ENCODE measurements around the gene METRNL. TPM values are rescaled to one million over a fixed set of nuclear protein-coding genes. Genes with fewer than 3 reads are reported as not detected.
A peak's percentile ranks its signal among the peaks of the same experiment; 100 is the strongest.

METRNL gene
- total RNA-seq, 6 experiments from 2014 or later: 54.4 to 96.7 (median 90.9) TPM

GRCh38 chr17:83096401-83097224 lies 17.2 kb downstream of the METRNL start:
- H3K9me3 Mint-ChIP-seq: no peaks in the 10 kb centered on the region
- H3K4me3 Mint-ChIP-seq: no peak overlapping the region
- no peak for TF ChIP-seq CTCF (IDR thresholded peaks at IDR 0.05)
- H3K4me1 Mint-ChIP-seq (ENCODE audit: low read depth): peaks cover 15% of the 10 kb centered on the region
- no peak overlapping the region for H3K27ac Mint-ChIP-seq
- no peak for DNase-seq
- H3K27me3 Mint-ChIP-seq (ENCODE audit: insufficient read depth): peaks cover 2% of the 10 kb centered on the region; the same call in 1 of the 2 replicates
- H3K36me3 Mint-ChIP-seq (ENCODE audit: low read depth): peaks cover 4% of the 10 kb centered on the region; the same call in 1 of the 2 replicates

- H3K27me3 Mint-ChIP-seq (ENCODE audit: insufficient read depth): peaks cover 2% of the 10 kb centered on the region; the same call in 1 of the 2 replicates
- DNase-seq: no peak
- H3K27ac Mint-ChIP-seq: no peak overlapping the region
- TF ChIP-seq CTCF (IDR thresholded peaks at IDR 0.05): no peak
- H3K36me3 Mint-ChIP-seq (ENCODE audit: low read depth): peaks cover 4% of the 10 kb centered on the region; the same call in 1 of the 2 replicates
- H3K4me1 Mint-ChIP-seq (ENCODE audit: low read depth): peaks cover 15% of the 10 kb centered on the region
- H3K9me3 Mint-ChIP-seq: no peaks in the 10 kb centered on the region
- H3K4me3 Mint-ChIP-seq: no peak overlapping the region
These were observed 18.4 kb downstream of the METRNL start for GRCh38 chr17:83097831-83098230.

GRCh38 chr17:83098241-83099085 lies 19.1 kb downstream of the METRNL start:
- no peak overlapping the region for H3K27ac Mint-ChIP-seq

GRCh38 chr17:83099086-83099555 lies 19.7 kb downstream of the METRNL start:
- no peak for DNase-seq
- Mint-ChIP-seq H3K4me3 (peak overlapping the region; percentile 70; the same call in 1 of the 2 replicates), H3K27me3 (ENCODE audit: insufficient read depth) (peaks cover 2% of the 10 kb centered on the region; the same call in 1 of the 2 replicates), H3K27ac (0 out of 2 replicates have a peak overlapping the region, but pooled peaks have one; percentile 60), H3K9me3 (no peaks in the 10 kb centered on the region), H3K4me1 (ENCODE audit: low read depth) (peaks cover 15% of the 10 kb centered on the region), H3K36me3 (ENCODE audit: low read depth) (peaks cover 4% of the 10 kb centered on the region; the same call in 1 of the 2 replicates)
- no peak for TF ChIP-seq CTCF (IDR thresholded peaks at IDR 0.05)

More at GRCh38 chr17:83098241-83099085, 19.1 kb downstream of the METRNL start:
- TF ChIP-seq CTCF (IDR thresholded peaks at IDR 0.05): no peak
- DNase-seq: no peak
- Mint-ChIP-seq H3K9me3 (no peaks in the 10 kb centered on the region), H3K36me3 (ENCODE audit: low read depth) (peaks cover 4% of the 10 kb centered on the region; the same call in 1 of the 2 replicates), H3K27me3 (ENCODE audit: insufficient read depth) (peaks cover 2% of the 10 kb centered on the region; the same call in 1 of the 2 replicates), H3K4me3 (no peak overlapping the region), H3K4me1 (ENCODE audit: low read depth) (peaks cover 15% of the 10 kb centered on the region)

GRCh38 chr17:83099570-83100181 lies 20.3 kb downstream of the METRNL start:
- peak overlapping the region; percentile 70 for H3K4me3 Mint-ChIP-seq

More at GRCh38 chr17:83099570-83100181, 20.3 kb downstream of the METRNL start:
- H3K36me3 Mint-ChIP-seq (ENCODE audit: low read depth): peaks cover 4% of the 10 kb centered on the region; the same call in 1 of the 2 replicates
- H3K9me3 Mint-ChIP-seq: no peaks in the 10 kb centered on the region
- H3K27ac Mint-ChIP-seq: peak overlapping the region; percentile 72
- peaks cover 2% of the 10 kb centered on the region; the same call in 1 of the 2 replicates for H3K27me3 Mint-ChIP-seq (ENCODE audit: insufficient read depth)
- no peak for TF ChIP-seq CTCF (IDR thresholded peaks at IDR 0.05)
- H3K4me1 Mint-ChIP-seq (ENCODE audit: low read depth): peaks cover 15% of the 10 kb centered on the region
- DNase-seq: peak; percentile 27
